Measurements from ENCODE around the gene LZTFL1.
"Not testable (repeated sequence)": the region's sequence is repeated elsewhere in the genome, so short reads cannot be mapped to it uniquely, and the experiment has no call there.

The LZTFL1 gene

GRCh38 chr3:45864760-45865519, 23.0 kb upstream of the LZTFL1 start:
- DNase-seq (ENCODE audit: low spot score), result no peak

DNA sequence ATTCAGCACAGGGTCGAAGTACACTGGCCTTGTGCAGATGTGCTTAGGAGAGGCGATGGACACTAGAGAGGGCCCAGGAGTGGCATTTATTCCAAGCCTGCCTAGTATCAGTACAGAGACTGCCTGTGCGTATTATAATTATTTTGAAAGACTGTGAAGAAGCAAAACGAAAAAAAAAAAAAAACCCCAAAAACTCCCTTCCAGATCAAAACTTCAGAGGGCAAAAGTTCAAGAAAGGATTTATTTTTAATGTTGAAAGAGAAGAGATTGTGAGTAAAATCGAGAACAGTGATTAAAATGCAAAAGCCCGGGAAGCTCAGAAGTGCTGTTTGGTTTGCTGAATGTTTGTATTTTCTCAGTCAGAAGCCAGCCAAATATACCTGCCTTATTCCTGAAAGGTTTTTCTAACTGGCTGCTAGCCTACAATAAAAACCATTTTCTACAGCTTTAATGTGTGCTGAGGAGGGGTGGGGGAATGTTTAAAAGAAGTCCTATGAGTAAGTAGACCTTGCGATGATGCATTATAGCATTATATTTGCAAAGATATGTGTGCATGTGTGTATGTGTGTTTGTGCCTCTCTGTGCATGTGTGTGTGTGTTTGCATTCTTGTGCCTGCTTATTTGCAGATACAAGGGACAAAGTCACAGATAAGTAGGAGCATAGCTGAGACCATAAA, 19.3 kb upstream of the LZTFL1 start:
- DNase-seq (ENCODE audit: low spot score), result no peak

GRCh38 chr3:45860481-45860880, 18.6 kb upstream of the LZTFL1 start:
- DNase-seq (ENCODE audit: low spot score), result no peak

DNA sequence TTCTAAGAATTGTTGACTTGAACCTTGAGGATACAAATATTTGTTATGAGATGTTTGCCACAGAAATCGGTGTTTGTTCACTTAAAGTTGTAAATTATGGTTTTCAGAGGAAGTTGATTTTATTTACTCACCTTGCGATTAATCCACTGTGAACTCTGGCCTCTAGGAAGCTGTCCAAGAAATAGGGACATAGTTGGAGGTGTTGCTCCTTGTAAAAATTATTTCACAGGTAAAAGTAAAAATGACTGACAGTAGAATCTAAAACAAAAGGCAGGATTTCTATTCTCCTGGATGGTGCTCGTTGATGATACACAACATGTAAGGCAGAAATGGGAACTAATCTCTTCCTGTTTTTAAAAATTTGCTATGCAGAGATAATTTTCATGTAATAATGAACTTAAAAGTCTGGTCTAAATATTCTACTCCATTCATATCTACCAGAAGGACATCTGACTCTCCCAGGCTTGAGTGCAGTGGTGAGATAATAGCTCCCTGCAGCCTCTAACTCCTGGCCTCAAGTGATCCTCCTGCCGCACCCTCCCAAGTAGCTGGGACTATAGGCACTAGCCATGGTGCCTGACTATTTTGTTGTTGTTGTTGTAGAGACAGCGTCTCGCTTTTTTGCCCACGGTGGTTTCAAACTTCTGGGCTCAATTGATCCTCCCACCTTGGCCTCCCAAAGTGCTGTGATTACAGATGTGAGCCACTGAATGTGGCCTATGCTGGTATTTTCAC, 17.1 kb upstream of the LZTFL1 start:
- no peak for DNase-seq (ENCODE audit: low spot score)

DNA sequence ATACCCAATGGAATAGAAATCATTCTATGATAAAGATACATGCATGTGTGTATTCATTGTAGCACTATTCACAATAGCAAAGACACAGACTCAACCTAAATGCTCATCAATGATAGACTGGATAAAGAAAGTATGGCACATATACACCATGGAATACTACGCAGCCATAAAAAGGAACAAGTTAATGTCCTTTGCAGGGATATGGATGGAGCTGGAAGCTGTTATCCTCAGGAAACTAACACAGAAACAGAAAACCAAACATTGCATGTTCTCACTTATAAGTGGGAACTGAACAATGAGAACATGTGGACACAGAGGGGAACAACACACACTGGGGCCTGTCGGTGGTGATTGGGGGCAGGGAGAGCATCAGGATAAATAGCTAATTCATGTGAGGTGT, 15.1 kb upstream of the LZTFL1 start:
- not testable (repeated sequence) for DNase-seq (ENCODE audit: low spot score)

- DNase-seq (ENCODE audit: low spot score), result not testable (repeated sequence)
These were observed 14.4 kb upstream of the LZTFL1 start for GRCh38 chr3:45856323-45856722.

- DNase-seq (ENCODE audit: low spot score), result no peak
These were observed 10.9 kb upstream of the LZTFL1 start for GRCh38 chr3:45852828-45853227.

DNA sequence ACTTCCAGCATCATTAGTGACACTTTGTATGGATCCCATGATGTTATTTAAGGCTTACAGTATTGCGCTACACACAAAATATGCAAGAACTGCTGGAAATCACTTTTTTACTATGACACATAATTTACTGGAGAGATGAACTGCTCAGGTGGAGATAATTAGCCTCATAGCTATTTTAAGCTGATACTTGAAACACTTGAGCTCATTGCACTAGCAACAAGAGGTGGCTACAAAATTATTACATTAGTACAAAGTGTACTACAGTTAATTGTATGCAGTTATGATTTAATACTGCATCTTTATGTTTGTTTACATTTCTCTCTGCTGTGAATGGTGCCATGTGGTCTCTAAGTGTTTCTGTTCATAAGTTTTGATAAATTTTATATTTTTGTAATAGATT, 6.5 kb upstream of the LZTFL1 start:
- no peak for DNase-seq (ENCODE audit: low spot score)

- no peak for DNase-seq (ENCODE audit: low spot score)
These were observed 2.7 kb upstream of the LZTFL1 start for GRCh38 chr3:45844616-45845015.

GRCh38 chr3:45842851-45843625, 1.1 kb upstream of the LZTFL1 start:
- DNase-seq (ENCODE audit: low spot score), result no peak

DNA sequence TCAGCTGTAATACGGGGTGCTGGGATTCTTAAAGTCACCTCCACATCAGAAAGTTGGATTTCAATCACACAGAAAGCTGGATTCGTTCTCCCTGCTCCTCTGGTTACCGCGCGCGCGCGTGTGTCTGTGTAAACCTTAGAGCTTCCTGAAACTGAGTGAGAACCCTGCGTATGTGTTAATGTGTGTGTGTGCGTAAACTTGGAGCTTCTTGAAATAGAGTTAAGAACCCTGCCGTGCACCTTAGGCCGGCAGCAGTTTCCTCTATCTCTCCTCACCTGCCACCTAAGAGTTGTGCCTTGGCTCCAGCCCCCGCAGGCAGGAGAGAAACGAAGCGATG, 531 bp downstream of the LZTFL1 start:
- no peak for DNase-seq (ENCODE audit: low spot score)

DNA sequence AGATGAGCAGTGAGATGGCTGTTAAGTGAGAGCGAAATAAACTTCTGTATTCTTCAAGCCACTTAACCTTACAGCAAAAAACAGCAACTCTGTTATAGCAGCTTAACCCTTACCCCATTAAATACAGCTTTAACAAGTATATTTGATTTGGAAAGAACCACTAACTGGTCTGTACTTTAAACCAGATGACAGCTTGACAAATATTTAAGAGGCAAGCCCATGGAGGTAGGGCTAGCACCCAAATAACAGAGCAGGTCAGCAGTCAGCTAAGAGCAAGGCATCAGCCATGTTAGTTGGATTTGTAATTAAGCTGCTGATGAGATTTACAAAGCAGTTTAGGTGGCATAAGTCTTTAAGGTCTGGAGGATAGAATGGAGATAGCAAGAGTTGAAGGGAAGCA, 3.5 kb downstream of the LZTFL1 start:
- DNase-seq (ENCODE audit: low spot score), result no peak

- DNase-seq (ENCODE audit: low spot score), result peak; percentile 20
These were observed 9.2 kb downstream of the LZTFL1 start for GRCh38 chr3:45832699-45833098.

DNA sequence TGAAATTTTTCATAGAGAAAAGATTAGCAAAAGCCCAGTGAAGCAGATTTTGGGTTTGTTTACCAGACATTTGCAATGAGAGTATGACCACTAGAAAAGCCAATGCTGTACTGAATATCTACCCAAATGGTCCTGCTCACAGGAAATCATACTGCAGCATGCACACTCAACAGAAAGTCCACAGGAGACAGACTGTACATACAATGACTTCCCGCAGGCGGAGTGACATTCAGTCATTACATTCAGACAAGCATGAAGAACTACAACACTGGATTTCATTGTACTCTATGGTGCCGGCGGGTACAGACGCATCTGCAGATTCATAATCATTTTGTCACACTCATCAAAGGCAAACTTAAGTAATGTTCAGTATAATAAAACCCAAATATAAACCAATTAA, 11.8 kb downstream of the LZTFL1 start:
- DNase-seq (ENCODE audit: low spot score), result no peak

DNA sequence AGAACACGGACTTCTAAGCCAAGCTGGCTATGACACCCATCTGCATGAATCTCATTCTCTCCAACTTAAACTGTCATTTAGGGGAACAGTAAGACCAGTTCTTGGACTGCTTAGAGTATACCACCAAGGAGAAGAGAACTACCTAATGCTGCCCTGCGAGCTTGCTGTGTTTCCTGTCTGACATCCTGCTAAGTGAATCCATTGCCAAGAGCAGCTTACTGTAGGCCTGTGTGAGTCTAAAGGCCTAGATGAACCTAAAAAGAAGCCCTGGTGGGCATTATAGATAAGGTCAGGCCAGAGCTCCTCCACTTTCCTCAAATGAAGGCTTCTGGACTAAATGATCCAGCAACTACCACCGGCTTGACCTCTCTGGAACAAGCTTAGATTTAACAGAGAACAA, 15.0 kb downstream of the LZTFL1 start:
- no peak for DNase-seq (ENCODE audit: low spot score)

DNA sequence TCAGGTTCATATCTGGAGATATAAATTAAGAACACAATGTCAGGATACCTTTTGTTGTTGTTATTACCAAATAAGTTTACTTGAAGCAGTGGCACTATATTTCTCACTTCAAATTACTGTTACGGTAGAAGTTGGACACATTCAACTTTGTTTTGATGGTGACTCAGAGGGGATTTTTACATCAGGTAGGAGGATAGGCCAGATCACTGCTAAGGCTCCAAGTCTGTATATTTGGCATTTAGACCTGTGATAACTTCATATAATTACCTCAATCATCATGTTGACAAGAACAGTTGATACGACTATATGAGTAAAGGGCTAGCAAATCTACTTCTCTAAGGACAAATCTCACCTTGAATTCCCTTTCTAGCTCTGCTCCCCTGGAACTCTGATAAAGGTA, 15.6 kb downstream of the LZTFL1 start:
- DNase-seq (ENCODE audit: low spot score), result no peak

GRCh38 chr3:45821127-45821526, 20.8 kb downstream of the LZTFL1 start:
- DNase-seq (ENCODE audit: low spot score), result no peak

GRCh38 chr3:45819543-45819942, 22.4 kb downstream of the LZTFL1 start:
- no peak for DNase-seq (ENCODE audit: low spot score)

GRCh38 chr3:45817831-45818522, 23.9 kb downstream of the LZTFL1 start:
- DNase-seq (ENCODE audit: low spot score), result no peak

DNA sequence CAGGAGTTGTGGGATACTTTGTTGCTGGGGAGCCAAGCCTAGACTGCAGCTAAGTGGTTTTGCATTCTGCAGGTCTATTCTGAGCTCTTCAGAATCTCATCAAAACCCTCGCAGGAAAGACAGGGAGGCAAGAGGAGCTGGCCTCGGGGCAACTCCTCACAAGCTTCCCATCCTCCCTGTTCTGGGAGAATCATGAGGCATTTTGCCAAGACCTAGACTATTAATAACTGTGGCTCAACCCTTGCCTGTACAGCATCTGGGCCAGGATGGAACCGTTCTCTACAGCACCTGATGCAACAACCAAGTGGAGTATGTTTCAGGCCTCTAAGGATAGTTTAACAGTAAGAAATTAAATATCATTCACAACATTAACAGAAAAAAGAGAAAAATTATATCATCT, 25.4 kb downstream of the LZTFL1 start:
- no peak for DNase-seq (ENCODE audit: low spot score)

DNA sequence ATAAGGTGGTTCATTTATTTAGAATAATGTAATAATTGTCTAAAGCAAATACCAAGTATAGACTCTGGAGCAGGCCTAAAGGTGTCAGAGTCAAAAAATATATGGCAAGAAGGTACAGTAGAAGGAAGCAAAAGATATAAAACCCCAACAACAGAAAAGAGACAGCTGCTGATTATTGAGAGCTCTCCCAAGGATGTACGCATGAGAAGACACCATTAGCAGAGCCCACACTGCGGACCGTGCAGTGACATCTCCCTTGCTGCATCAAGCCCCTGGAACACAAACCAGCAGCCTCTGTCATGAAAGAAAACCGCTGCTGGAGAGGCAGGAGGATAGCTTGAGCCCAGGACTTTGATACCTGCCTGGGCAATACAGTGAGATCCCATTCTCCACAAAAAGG, 27.6 kb downstream of the LZTFL1 start:
- peak; percentile 9 for DNase-seq (ENCODE audit: low spot score)
